Duodenal mucosa (tissue), 2 donors: ENCODE data around the gene LLGL2.

Source experiments
- H3K27ac ChIP-seq: one replicate; pipeline ENCODE4 v1.7.0; 2013; ENCODE audit warnings: low read depth, low read length
- H3K27me3 ChIP-seq, 2 donors: one replicate each; pipeline ENCODE4 v1.7.0; 2013; ENCODE audit warnings: low read length in 2 of 2, control low read depth in 1 of 2; ENCODE audit not compliant: insufficient read depth in 2 of 2, control insufficient read depth in 1 of 2
- H3K36me3 ChIP-seq, 2 donors: one replicate each; pipeline ENCODE4 v1.7.0; 2013; ENCODE audit warnings: low read length in 2 of 2, control low read depth in 1 of 2; ENCODE audit not compliant: insufficient read depth in 2 of 2, control insufficient read depth in 1 of 2
- H3K4me1 ChIP-seq, 2 donors: one replicate each; pipeline ENCODE4 v1.7.0; 2013; ENCODE audit warnings: low read length in 2 of 2, control low read depth in 1 of 2; ENCODE audit not compliant: insufficient read depth in 2 of 2, control insufficient read depth in 1 of 2
- H3K4me3 ChIP-seq, 2 donors: one replicate each; pipeline ENCODE4 v1.7.0; 2013; ENCODE audit warnings: low read length in 2 of 2, low read depth in 1 of 2
- H3K9ac ChIP-seq, 2 donors: one replicate each; pipeline ENCODE4 v1.7.0; 2013; ENCODE audit warnings: low read length in 2 of 2, low read depth in 1 of 2
- H3K9me3 ChIP-seq, 2 donors: one replicate each; pipeline ENCODE4 v1.7.0; 2013; ENCODE audit warnings: low read length in 2 of 2, control low read depth in 1 of 2; ENCODE audit not compliant: control insufficient read depth in 1 of 2

Gene LLGL2

GRCh38 chr17:75549246-75550138, 24.0 kb downstream of the LLGL2 start:
- Histone ChIP-seq H3K9ac (peak overlapping the region; percentile 76 to 93), H3K27me3 (no peaks in the 10 kb centered on the region), H3K4me1 (peaks cover 29 to 34% of the 10 kb centered on the region in 2 donors), H3K4me3 (peak overlapping the region; percentile 29 to 52), H3K27ac (peak overlapping the region; percentile 100), H3K9me3 (no peaks in the 10 kb centered on the region), H3K36me3 (peaks cover 7 to 30% of the 10 kb centered on the region in 2 donors)

GRCh38 chr17:75550139-75550465, 24.6 kb downstream of the LLGL2 start:
- Histone ChIP-seq H3K9me3 (no peaks in the 10 kb centered on the region), H3K4me1 (peaks cover 24 to 32% of the 10 kb centered on the region in 2 donors), H3K27ac (peak overlapping the region; percentile 100), H3K36me3 (peaks cover 7 to 26% of the 10 kb centered on the region in 2 donors), H3K27me3 (no peaks in the 10 kb centered on the region), H3K9ac (peak overlapping the region; percentile 76 to 93), H3K4me3 (no peak overlapping the region)

GRCh38 chr17:75551266-75551665, 25.8 kb downstream of the LLGL2 start:
- Histone ChIP-seq H3K27me3 (no peaks in the 10 kb centered on the region), H3K9me3 (no peaks in the 10 kb centered on the region), H3K27ac (no peak overlapping the region), H3K4me1 (peaks cover 33 to 40% of the 10 kb centered on the region in 2 donors), H3K9ac (peak overlapping the region in 1 of 2 donors; percentile 51), H3K36me3 (peaks cover 4 to 19% of the 10 kb centered on the region in 2 donors), H3K4me3 (no peak overlapping the region)

- Histone ChIP-seq H3K9me3 (no peaks in the 10 kb centered on the region), H3K36me3 (peaks cover 0 to 11% of the 10 kb centered on the region in 2 donors), H3K4me3 (no peak overlapping the region), H3K27ac (no peak overlapping the region), H3K27me3 (no peaks in the 10 kb centered on the region), H3K9ac (no peak overlapping the region), H3K4me1 (peaks cover 37 to 43% of the 10 kb centered on the region in 2 donors)
Observed at GRCh38 chr17:75552425-75553294, 27.2 kb downstream of the LLGL2 start.

GRCh38 chr17:75553295-75554110, 28.0 kb downstream of the LLGL2 start:
- Histone ChIP-seq H3K4me3 (no peak overlapping the region), H3K36me3 (peaks cover 0 to 17% of the 10 kb centered on the region in 2 donors), H3K9me3 (no peaks in the 10 kb centered on the region), H3K4me1 (peaks cover 41 to 50% of the 10 kb centered on the region in 2 donors), H3K27ac (no peak overlapping the region), H3K9ac (no peak overlapping the region), H3K27me3 (no peaks in the 10 kb centered on the region)

- Histone ChIP-seq H3K27me3 (no peaks in the 10 kb centered on the region), H3K4me1 (peaks cover 32 to 34% of the 10 kb centered on the region in 2 donors), H3K9me3 (no peaks in the 10 kb centered on the region), H3K4me3 (no peak overlapping the region), H3K27ac (peak overlapping the region; percentile 50), H3K9ac (peak overlapping the region in 1 of 2 donors; percentile 2), H3K36me3 (peaks cover 7 to 31% of the 10 kb centered on the region in 2 donors)
Observed at GRCh38 chr17:75555679-75556153, 30.2 kb downstream of the LLGL2 start.

GRCh38 chr17:75557075-75557851, 31.8 kb downstream of the LLGL2 start:
- peaks cover 30% of the 10 kb centered on the region in 2 donors for H3K4me1 ChIP-seq
- H3K27me3 ChIP-seq: no peaks in the 10 kb centered on the region
- H3K9ac ChIP-seq: peak overlapping the region in 1 of 2 donors; percentile 48
- H3K27ac ChIP-seq: peak overlapping the region; percentile 71
- peak overlapping the region in 1 of 2 donors; percentile 6 for H3K4me3 ChIP-seq
- no peaks in the 10 kb centered on the region for H3K9me3 ChIP-seq
- peaks cover 11 to 41% of the 10 kb centered on the region in 2 donors for H3K36me3 ChIP-seq

- Histone ChIP-seq H3K4me1 (peaks cover 30% of the 10 kb centered on the region in 2 donors), H3K4me3 (no peak overlapping the region), H3K27me3 (no peaks in the 10 kb centered on the region), H3K27ac (peak overlapping the region; percentile 71), H3K9ac (peak overlapping the region; percentile 43 to 45), H3K9me3 (no peaks in the 10 kb centered on the region), H3K36me3 (peaks cover 15 to 43% of the 10 kb centered on the region in 2 donors)
Observed at GRCh38 chr17:75557852-75558665, 32.6 kb downstream of the LLGL2 start.
